Fibroblast of mammary gland (primary cell): ENCODE measurements around the gene DISP3.

Experiments
- DNase-seq: peaks from one replicate; pipeline ENCODE4 v3.0.0-alpha.2; 2010; ENCODE audit warnings: low read depth
- H3K4me3 ChIP-seq: 2 replicates; pipeline ENCODE4 v1.5.1; 2011; ENCODE audit warnings: low read depth, mild to moderate bottlenecking, low read length, moderate library complexity; ENCODE audit not compliant: control insufficient read depth
- CTCF ChIP-seq: conservative IDR thresholded peaks from 2 replicates; pipeline ENCODE4 v1.5.1; 2011; ENCODE audit warnings: low read depth, low read length, inconsistent platforms; ENCODE audit not compliant: control insufficient read depth, insufficient read depth

The DISP3 gene

GRCh38 chr1:11456965-11457364 is 22.0 kb upstream of the DISP3 start:
- no peak for DNase-seq
- no peak for TF ChIP-seq CTCF
- H3K4me3 ChIP-seq, result no peak overlapping the region

GRCh38 chr1:11458811-11459275 is 20.1 kb upstream of the DISP3 start:
- no peak for TF ChIP-seq CTCF
- DNase-seq, result no peak
- no peak overlapping the region for H3K4me3 ChIP-seq

- no peak for TF ChIP-seq CTCF
- no peak overlapping the region for H3K4me3 ChIP-seq
- DNase-seq, result no peak
Measured at GRCh38 chr1:11461531-11462137, 17.3 kb upstream of the DISP3 start.

GRCh38 chr1:11462224-11462923 is 16.6 kb upstream of the DISP3 start:
- no peak for DNase-seq
- no peak for TF ChIP-seq CTCF
- H3K4me3 ChIP-seq, result no peak overlapping the region

- no peak for TF ChIP-seq CTCF
- no peak for DNase-seq
- H3K4me3 ChIP-seq, result no peak overlapping the region
Measured at GRCh38 chr1:11463177-11463576, 15.8 kb upstream of the DISP3 start.

- TF ChIP-seq CTCF, result no peak
- H3K4me3 ChIP-seq, result no peak overlapping the region
- DNase-seq, result no peak
Measured at GRCh38 chr1:11465307-11465706, 13.6 kb upstream of the DISP3 start.
